Spleen (tissue), 7 donors: ENCODE measurements around the gene C1GALT1C1.

ENCODE experiments used
- CTCF ChIP-seq, 11 experiments: fragments of 200-600 bp in 7 of 11; fragments of 450-650 bp in 4 of 11; sonication (generic) in 4 of 11; IDR thresholded peaks in 8 of 11; conservative IDR thresholded peaks in 3 of 11; 1 replicate in 7 of 11; 2 replicates in 4 of 11; pipeline versions ENCODE4 v1.4.0 to v1.8.0; 2016 to 2021; ENCODE audit warnings: antibody characterized with exemption in 11 of 11, inconsistent platforms in 4 of 11, mild to moderate bottlenecking in 1 of 11
- POLR2A ChIP-seq, 3 donors: fragments of 450-650 bp; IDR thresholded peaks; one replicate each; pipeline ENCODE4 v1.5.1; 2017; ENCODE audit warnings: antibody characterized with exemption in 3 of 3, mild to moderate bottlenecking in 1 of 3
- POLR2AphosphoS5 ChIP-seq, 3 donors: sonication (generic); formaldehyde crosslinking; IDR thresholded peaks; one replicate each; pipeline ENCODE4 v1.5.1; 2017; ENCODE audit warnings: antibody characterized with exemption in 3 of 3
- donor health status: DM: no; HTN: no; CAD: no; lungs with moderate emphysema.
- donor health status: DM: no; HTN: no; CAD: no.
- donor health status: DM: no; HTN: no; CAD: no.

- no peak for TF ChIP-seq CTCF (IDR thresholded peaks at IDR 0.05 in 8 of 11, conservative IDR thresholded peaks at IDR 0.05 in 3 of 11)
- no peak for TF ChIP-seq POLR2AphosphoS5 (IDR thresholded peaks at IDR 0.05)
- no peak for TF ChIP-seq POLR2A (IDR thresholded peaks at IDR 0.05)
These were observed 11.7 kb downstream of the C1GALT1C1 start for GRCh38 chrX:120617996-120618630.
